Activated CD4-positive, alpha-beta T cell treated with anti-CD3 and anti-CD28 coated beads, Interleukin-2, amount 10 ng/mL, durations not matched to agents 7 days and 5 days (primary cell): ENCODE results near the gene SMURF2. TPM values are rescaled to one million over a fixed set of nuclear protein-coding genes. Genes with fewer than 3 reads are reported as not detected.

Experiments used
- microRNA-seq: library from miRNA; unstranded; fragments of <30 nt; microRNA quantifications from one replicate; pipeline ENCODE4 v1.2.0, GENCODE V29; 2021; ENCODE audit warnings: borderline microRNAs expressed, borderline replicate concordance
- total RNA-seq, 2 experiments: library from RNA; stranded (reverse); gene quantifications; one replicate each; pipeline ENCODE4 v1.2.3, GENCODE V29; 2021

Gene SMURF2
- total RNA-seq, 2 experiments from 2014 or later: 17.4 to 18.2 TPM

Small RNA genes within 50 kb of the gene (microRNA-seq; reads per million reads assigned to microRNA genes)
- gene MIR3064 (3.2 reads per million, percentile 19 among the genes with 10 or more reads in this experiment), gene MIR5047 (not detected)

Other genes with a start within 250 kb of the SMURF2 start
- gene MILR1, start 213.2 kb downstream of the SMURF2 start, total RNA-seq: under 1 TPM in 1 of 2 experiments, not detected in 1; 0.27 TPM
- 10 to 100 TPM; 36.6 to 37.5 TPM for gene POLG2, start 165.3 kb downstream of the SMURF2 start, total RNA-seq
- gene DDX5, start 156.0 kb downstream of the SMURF2 start, total RNA-seq: 100 to 1,000 TPM; 797 to 802 TPM
- gene CEP95, start 155.3 kb downstream of the SMURF2 start, total RNA-seq: 10 to 100 TPM; 45.4 to 48.1 TPM